GM19193 (cell line): ENCODE results near the gene SEL1L3.

Source experiments
- POLR2A ChIP-seq: IDR thresholded peaks from 4 replicates; pipeline ENCODE4 v1.6.1; 2011; ENCODE audit not compliant: insufficient read depth, insufficient read length; ENCODE audit errors: extremely low read depth

The SEL1L3 gene

DNA sequence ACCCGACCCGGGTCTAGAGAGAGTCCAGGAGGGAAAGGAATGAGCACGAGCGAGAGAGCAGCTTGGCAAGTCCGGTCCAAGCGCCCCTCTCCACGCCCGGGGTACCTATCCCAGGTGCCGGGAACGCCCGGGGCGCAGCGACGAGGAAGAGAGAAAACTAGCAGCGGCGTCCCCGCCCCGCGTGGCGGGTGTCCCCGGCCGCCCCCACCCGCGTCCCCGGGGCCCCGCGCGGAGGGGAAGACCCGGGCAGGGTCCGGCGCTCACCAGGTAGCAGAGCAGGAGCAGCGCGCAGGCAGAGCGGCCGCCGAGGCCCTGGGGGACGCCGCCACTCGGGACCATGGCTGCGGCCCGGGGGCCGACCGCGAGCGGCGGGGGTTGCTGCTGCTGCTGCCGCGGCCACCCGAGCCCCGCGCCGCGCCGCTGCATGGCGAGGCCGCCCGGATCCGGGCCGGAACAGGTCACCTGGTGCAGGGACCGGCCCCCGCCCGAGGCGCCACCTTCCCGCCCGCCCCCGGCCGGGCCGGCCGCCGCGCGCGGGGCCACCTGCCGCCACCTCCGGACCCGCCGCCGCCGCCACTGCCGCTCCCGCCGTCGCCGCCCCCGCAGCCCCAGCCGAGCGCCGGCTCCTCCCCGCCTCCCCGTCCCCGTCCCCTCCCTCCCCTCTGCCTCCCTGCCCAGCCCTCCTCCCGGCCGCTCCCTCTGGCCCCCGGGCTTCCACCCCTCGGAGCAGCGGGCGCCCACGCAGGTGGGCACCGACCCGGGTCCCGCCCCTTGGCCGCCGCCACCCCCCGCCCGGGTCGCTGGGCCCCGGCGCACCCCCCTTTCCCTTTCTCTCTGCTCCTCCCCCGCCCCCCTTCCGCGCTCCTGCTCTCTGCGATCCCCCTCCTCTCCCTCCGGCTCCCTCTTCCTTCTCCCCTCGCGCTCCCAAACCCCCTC, at the start of gene SEL1L3:
Gene SEL1L3, minus strand, starts transcription at position 578 of the 936 bp plus-strand sequence. Its CDS starts 152 bp downstream, at position 426.
- peak; percentile 54 for TF ChIP-seq POLR2A

DNA sequence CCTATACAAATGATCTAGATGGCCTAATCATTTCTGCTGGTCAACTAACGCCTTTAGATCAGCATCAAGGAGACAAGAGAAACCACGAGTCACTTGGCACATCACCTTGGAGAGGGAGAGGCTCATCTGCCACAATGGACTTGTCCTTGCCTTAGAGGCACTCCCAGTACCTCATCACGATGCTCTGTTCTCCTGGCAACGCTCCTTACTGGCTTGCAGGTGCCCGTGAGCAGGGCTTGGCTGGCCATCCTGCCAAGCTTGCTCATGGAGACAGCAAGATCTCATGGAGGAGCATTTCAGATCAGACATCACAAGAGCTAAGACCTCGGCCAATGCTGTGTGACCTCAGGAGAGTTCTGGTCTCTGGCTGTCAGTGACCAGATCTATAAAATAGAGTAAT, 48.6 kb upstream of the SEL1L3 start:
- no peak for TF ChIP-seq POLR2A

DNA sequence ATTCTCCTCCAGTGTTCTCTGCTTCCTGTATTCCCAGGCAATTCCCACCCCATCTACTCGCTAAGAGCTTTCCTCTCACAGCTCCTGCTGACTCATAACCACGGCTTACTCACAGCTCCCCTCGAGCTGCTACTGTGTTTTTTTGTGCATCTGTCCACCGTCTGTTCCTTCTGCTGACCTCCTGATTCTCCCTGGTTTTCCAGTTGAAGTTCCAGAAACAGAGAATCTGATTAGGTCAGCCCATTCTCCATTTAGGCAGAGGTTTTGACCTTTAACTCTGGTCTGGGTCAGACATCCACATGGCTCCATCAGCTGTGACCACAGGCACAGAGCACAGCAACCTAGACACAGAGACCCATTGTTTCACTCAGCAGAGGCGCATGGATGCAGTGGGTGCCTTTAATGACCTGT, 45.7 kb upstream of the SEL1L3 start:
- no peak for TF ChIP-seq POLR2A

DNA sequence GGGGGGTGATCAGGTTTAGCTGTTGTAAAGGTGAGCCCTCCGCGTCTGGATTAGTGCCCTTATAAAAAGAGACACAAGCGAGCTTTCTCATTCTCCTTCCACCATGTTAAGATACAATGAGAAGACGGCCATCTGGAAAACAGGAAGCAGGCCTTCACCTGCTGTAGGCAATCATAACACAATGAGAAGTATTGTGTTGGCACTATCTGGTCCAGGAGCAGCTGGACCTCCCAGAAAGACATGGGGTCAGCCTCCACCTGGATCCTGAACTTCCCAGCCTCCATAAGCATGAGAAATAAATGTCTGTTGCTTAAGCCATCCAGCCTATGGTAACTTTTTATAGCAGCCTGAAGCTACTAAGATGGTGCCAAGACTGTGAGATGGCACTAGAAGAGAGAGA, 42.6 kb upstream of the SEL1L3 start:
- TF ChIP-seq POLR2A = no peak

DNA sequence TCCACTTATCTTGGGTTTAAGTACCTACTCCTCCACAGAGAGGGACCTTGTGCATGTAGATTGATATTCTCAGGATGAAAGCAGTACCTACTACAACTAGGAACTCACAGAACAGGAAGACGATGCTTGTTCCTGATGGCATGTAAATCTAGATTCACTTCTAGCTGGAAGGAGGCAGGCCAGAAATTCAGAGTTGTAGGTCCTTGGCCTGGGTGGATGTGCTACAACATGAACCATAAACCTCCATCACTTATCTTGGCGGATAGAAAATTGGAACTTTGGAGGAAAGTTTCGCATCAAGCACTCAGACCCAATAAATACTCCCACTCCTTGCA, 41.9 kb upstream of the SEL1L3 start:
- no peak for TF ChIP-seq POLR2A

DNA sequence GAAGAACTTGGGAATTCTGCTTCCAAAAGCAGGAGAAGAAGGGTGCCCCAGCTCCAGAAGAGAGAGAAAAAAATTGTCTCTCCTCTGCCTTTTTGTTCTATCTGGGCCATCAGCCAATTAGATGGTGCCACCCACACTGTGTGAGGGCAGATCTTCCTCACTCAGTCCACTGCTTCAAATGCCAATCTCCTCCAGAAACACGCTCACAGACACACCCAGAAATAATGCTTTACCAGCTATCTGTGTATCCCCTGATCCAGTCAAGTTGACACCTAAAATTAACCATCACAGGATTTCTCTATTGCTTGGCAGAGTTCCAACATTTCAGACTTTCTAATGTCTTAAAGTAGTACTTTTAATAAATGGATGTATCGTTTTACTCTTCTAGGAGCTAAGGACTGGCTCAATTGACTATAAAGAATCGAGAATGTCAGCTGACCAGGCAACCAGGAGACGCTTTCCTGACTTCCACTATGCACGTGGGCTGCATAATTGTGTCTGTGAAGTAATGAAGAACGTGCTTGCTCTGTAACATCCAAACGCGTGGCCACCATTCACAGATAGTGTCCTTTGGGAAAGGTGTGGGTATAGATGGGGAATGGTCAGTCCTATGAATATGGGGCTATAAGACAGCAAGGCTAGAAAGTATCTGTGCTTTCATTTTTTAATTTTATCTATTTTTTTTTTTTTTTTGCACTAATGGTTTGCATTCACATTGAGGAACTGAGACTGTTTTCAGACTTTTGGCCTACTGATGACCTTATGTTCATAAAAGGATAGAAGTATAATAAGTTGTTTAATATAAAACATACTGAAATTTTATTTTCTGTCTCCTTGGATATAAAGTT, 41.3 kb upstream of the SEL1L3 start:
- TF ChIP-seq POLR2A = no peak

DNA sequence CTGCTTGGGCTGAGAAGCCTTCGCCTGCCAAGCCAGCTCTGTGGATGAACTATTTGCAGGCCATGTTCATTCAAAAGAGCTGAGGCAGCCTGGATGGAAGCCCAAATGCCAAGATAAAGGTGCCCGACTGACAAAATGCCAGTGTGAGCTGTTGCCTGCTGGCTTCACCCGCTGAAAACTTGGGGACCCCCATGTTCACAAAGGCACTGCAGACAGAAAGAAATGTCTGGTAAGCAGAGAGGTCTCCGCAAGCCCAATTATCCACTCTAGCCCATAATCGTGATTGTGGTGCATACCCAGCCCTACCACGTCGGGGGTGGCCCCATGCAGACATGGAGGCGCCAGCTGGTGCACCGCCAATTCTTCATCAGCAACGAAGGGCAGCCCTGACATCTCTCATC, 38.2 kb upstream of the SEL1L3 start:
- TF ChIP-seq POLR2A = no peak

DNA sequence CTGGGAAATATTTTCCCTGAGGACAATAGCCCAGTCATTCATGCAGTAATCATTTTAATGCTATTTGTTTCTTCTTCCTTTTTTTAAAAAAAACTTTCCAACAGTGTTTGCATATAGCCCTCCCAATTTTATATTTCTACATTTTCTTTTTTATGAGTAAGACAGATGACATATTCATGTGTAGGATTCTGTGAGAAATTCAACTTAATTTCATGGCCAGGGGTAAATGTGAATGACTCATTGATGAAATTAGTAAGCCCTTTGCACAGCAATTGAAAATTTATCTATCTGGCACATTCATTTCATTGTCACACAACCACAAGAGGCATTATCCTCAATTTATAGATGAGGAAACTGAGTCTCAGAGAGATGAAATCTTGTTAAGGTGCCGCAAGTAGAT, 37.5 kb upstream of the SEL1L3 start:
- no peak for TF ChIP-seq POLR2A

DNA sequence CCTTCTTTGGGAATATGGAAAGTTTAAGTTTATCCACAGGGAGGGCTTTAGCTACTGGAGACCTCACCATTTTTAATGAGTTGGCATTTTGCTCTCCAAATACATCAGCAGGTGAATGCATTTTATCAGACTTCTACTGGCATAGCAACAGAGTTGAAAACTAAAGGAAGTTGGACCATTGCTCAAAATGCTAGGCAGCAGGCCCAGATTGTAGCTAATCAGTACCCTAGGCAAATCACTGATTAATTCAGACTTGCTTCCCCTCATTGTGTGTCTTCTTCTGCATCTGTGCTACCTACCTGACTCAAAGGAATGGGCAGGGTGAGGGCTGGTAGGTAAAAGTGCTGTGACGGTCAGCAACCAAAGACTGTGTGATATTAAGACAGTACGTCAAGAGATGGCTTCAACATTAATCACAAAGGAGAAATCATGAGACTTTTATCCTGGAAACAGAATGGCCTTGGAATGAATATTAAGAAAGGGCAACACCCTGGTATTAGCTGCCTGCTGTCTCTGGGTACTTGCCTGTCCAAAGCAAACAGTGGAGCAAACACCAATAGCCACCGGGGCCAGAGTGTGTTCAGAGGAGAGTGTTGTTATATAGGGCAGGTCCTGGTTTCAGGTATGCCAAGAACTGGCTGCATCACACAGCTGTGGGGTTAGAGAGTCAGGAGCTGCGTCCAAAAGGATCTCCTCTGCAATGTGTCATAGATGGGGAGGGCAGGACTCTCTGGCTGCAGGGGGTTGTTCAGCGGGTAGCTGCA, 34.2 kb upstream of the SEL1L3 start:
- no peak for TF ChIP-seq POLR2A

DNA sequence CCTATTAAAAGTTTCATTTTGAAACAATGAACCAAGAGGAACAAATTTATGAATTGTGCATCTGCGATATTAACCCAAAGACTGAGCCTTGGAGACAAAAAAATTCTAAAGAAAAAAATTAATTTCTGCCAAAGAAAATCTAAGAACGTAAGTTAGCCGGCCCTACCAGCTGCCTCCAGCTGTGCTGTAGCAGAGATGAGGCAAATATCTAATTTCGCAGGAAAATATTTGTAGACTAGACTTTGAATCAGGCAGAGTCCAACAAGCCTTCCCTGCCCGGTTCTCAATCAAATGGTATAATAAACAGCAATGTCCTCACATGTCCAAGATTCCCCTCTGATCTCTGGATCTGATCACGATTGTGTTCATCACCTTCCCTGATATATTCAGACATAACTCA, 30.0 kb upstream of the SEL1L3 start:
- TF ChIP-seq POLR2A = no peak

DNA sequence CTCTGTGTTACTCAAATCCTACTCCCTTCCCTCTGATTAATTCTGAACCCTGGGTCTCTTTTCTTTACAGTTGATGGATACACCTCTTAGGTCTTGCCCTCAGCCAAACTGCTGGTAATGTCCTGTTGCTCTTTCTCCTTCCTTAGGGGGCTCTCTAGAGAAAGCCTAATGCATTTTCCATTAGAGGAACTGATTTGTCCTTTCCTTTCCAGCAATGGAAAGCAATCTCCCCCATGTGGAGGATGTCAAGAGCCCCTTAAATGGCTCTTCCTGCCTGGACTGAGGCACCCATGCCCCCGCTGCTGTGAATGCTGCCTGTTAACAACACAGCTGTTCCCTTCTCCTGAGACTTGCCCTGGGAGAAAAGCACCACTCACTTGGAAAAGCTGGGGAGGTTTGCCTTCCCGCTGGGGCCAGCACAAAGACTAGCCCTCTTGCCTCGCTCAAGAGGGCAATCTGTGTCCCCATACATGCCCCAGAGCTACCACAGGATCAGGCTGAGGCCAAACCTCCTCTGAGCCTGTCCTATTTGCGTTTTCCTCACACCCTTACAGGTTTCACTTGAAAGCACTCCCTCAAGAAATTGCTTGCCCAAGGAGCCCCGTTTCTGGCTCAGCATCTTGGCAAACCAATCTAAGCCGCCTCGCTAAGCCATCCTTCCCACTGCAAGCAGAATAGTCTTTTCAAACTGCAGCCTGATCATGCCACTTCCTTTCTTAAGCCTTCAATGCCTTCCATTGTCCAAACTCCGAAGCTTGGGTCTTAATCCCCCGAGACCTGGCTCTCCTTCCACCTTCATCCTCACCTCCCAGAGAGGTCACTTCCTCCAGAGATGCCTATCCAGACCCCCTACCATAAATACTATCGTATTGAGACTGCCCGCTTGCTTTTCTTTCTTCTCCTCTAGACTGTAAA, 28.0 kb upstream of the SEL1L3 start:
- TF ChIP-seq POLR2A = no peak

DNA sequence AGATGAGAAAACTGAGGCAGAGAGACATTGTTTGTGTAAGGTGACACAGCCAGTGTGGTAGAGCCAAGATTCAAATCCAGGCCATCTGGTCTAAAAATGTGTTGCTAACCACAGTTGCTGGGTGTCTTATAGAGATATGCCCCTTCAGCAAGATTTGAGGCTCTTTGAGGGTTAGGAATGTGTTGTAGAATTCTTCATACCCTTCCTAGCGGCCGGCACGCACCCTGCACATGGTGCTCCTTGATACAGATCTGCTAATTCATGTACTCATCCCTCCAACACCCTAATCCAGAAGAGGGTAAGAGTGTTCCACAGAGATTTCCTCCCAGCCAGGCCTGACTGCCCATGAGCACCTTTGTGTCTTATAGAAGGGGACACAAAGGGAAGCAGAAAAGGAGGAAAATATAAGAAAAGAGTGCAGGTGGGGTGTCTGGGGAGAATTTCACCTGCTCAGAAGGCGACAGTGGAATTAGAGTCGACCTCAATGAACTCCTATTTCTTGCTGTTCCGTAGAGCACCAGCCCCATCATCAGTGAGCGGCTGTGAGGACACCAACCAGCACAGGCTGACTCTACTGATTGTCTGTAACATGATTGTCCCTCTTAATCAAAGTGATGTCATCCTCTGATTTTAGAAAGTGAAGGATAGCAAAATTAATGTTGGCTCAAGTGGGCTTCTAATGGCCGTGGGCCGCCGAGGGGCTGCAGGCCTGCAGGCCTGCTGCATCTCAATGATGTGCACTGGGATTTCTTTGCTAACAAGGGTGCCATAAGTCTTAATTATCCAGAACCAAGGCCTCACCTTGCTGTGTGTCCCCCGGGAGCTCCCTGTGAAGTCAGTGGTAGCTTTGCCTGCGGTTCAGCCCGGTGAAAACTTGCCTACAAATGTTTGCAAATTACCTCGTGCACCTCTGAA, 27.1 kb upstream of the SEL1L3 start:
- no peak for TF ChIP-seq POLR2A

DNA sequence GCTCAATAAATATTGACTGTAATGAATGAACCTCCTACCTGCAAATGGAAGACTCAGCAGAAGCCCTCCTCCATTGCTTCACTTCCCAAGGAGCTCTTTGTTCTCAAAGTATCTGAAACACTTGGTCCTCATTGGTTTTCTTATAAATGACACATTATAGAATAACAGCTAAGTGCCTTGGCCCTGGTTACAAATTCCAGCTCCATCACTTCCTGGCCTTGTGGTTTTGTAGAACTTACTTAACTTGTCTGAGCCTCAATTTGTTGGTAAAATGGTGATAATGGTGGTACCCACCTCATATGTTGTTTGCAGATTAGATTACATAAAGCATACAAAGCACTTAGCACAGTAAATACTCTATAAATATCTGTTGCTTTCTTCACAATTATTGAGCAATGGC, 26.0 kb upstream of the SEL1L3 start:
- TF ChIP-seq POLR2A = no peak
